Duodenal mucosa (tissue), 2 donors: ENCODE results near the gene MAGI1.
"Not testable (repeated sequence)": the region's sequence is repeated elsewhere in the genome, so short reads cannot be mapped to it uniquely, and the experiment has no call there.

ENCODE experiments used
- H3K27ac ChIP-seq: one replicate; pipeline ENCODE4 v1.7.0; 2013; ENCODE audit warnings: low read depth, low read length
- H3K27me3 ChIP-seq, 2 donors: one replicate each; pipeline ENCODE4 v1.7.0; 2013; ENCODE audit warnings: low read length in 2 of 2, control low read depth in 1 of 2; ENCODE audit not compliant: insufficient read depth in 2 of 2, control insufficient read depth in 1 of 2
- H3K36me3 ChIP-seq, 2 donors: one replicate each; pipeline ENCODE4 v1.7.0; 2013; ENCODE audit warnings: low read length in 2 of 2, control low read depth in 1 of 2; ENCODE audit not compliant: insufficient read depth in 2 of 2, control insufficient read depth in 1 of 2
- H3K4me1 ChIP-seq, 2 donors: one replicate each; pipeline ENCODE4 v1.7.0; 2013; ENCODE audit warnings: low read length in 2 of 2, control low read depth in 1 of 2; ENCODE audit not compliant: insufficient read depth in 2 of 2, control insufficient read depth in 1 of 2
- H3K4me3 ChIP-seq, 2 donors: one replicate each; pipeline ENCODE4 v1.7.0; 2013; ENCODE audit warnings: low read length in 2 of 2, low read depth in 1 of 2
- H3K9ac ChIP-seq, 2 donors: one replicate each; pipeline ENCODE4 v1.7.0; 2013; ENCODE audit warnings: low read length in 2 of 2, low read depth in 1 of 2
- H3K9me3 ChIP-seq, 2 donors: one replicate each; pipeline ENCODE4 v1.7.0; 2013; ENCODE audit warnings: low read length in 2 of 2, control low read depth in 1 of 2; ENCODE audit not compliant: control insufficient read depth in 1 of 2

MAGI1 gene

DNA sequence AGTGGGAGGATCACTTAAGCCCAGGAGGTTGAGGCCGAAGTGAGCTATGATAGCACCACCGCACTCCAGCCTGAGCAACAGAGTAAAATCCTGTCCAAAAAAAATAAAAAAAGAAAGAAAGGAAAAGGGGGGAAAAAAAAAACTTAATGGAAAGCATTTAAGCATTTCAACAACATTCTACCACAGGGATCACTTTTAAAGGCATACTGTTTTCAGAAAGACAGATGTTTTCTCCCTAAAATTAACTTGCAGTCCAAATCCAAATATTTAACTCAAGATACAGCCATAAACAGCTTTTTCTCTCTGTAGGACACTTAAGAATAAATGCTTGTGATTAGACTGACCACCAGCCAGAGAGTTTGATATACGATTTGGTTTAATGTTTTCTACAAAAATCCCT lies 141.0 kb downstream of the MAGI1 start:
- Histone ChIP-seq H3K4me1 (no peaks in the 10 kb centered on the region), H3K9me3 (no peaks in the 10 kb centered on the region), H3K4me3 (no peak overlapping the region), H3K9ac (no peak overlapping the region), H3K36me3 (no peaks in the 10 kb centered on the region), H3K27ac (no peak overlapping the region), H3K27me3 (no peaks in the 10 kb centered on the region)

DNA sequence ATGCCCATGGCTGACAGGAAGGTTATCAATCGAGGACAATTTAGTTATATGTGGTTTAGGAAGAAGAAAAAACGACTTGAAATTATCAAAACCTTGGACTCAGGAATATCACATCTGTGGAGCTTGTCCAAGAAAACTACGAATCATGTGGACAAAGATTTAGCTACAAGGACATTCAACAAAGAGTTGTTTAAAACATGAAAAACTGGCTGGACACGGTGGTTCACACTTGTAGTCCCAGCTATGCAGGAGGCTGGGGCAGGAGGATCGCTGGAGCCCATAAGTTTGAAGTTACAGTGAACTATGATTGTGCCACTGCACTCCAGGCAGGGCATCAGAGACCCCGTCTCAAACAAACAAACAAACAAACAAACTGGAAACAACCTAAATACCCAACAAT lies 142.4 kb downstream of the MAGI1 start:
- no peaks in the 10 kb centered on the region for H3K9me3 ChIP-seq
- no peak overlapping the region for H3K27ac ChIP-seq
- no peaks in the 10 kb centered on the region for H3K36me3 ChIP-seq
- no peak overlapping the region for H3K4me3 ChIP-seq
- no peaks in the 10 kb centered on the region for H3K4me1 ChIP-seq
- H3K9ac ChIP-seq, result no peak overlapping the region
- H3K27me3 ChIP-seq, result no peaks in the 10 kb centered on the region

DNA sequence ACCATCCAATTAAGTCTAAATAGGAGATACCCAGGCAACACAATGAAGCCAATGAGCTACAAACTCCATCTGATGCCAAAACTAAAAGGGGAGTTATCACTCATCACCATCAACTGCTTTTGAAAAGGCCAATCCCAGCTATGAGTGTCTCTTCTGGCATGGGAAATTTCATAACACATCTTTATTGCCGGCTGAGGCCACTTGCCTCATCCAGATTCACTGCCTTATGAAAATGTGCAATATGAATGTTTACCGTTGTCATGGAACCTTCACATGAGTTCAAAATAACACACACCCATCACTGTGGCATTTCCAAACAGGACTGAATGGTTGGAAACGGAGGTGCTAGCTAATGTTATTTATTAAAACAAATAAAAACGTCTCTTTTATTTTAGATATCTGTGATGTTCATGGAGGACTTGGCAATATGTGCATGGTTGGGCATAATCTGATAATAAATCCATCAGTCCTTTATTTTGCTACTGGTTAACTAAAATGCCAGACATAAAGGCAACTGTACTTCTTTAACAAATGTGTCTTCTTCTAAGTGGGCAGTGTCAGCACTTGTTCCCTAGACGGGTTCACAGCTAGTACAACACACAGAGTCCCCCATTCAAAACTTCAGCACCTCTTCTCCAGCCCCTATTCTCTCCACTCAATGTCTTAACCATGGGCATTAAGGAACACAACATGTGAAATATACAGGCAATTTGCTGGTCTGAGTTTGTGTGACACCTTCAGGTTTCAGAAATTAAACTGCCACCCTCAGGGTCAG lies 143.9 kb downstream of the MAGI1 start:
- no peaks in the 10 kb centered on the region for H3K4me1 ChIP-seq
- no peaks in the 10 kb centered on the region for H3K36me3 ChIP-seq
- no peak overlapping the region for H3K4me3 ChIP-seq
- H3K9ac ChIP-seq, result no peak overlapping the region
- H3K9me3 ChIP-seq, result no peaks in the 10 kb centered on the region
- no peaks in the 10 kb centered on the region for H3K27me3 ChIP-seq
- no peak overlapping the region for H3K27ac ChIP-seq

DNA sequence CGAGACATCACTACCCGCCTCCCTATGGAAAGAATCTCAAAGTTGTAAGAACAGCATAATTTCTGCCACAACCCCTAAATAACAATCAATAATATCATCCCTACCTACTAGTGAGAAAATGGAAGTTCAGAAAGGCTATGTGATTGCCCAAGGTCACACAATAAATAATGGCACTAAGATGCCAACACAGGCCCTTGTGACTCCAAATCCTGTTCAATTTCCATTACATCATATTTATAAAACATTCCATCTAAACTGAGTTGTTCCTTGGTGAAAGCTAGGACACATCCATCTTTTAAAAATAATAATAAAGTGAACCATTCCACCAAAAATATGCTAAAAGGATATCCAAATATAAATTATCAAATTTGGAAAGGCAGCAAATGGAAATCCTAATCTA lies 144.6 kb downstream of the MAGI1 start:
- Histone ChIP-seq H3K27ac (no peak overlapping the region), H3K4me3 (no peak overlapping the region), H3K27me3 (no peaks in the 10 kb centered on the region), H3K9ac (no peak overlapping the region), H3K4me1 (no peaks in the 10 kb centered on the region), H3K36me3 (no peaks in the 10 kb centered on the region), H3K9me3 (no peaks in the 10 kb centered on the region)

DNA sequence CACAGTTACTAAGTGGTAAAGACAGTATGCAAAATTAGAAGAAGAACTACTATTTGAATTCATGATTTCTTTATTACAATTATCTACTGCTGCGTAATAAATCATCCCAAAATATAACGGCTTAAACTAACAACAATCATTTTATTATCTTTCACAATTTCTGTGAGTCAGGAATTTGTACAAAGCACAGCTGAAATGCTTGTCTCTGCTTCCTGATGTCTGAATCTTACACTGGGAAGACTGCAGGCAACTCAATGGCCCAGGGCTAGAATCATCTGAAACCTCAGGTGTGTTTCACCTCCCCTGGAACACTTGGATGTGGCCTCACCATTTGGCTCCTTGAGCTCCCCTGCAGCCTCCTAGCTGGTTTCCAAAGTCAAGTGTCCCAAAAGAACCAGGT lies 145.1 kb downstream of the MAGI1 start:
- Histone ChIP-seq H3K27ac (no peak overlapping the region), H3K4me1 (no peaks in the 10 kb centered on the region), H3K9me3 (no peaks in the 10 kb centered on the region), H3K27me3 (no peaks in the 10 kb centered on the region), H3K4me3 (no peak overlapping the region), H3K9ac (no peak overlapping the region), H3K36me3 (no peaks in the 10 kb centered on the region)

DNA sequence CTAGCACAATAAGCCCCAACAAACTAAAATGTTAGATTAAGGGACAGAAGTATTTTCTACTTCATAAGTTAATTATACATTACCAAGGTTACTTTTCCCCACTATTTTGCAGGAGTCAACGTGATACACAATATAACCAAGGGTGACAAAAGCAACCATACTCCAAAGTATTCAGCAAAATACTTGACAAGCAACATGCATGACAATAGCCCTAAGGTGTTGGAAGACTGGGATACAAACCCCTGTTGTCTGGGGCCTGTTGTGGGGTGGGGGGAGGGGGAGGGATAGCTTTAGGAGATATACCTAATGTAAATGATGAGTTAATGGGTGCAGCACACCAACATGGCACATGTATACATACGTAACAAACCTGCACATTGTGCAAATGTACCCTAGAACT lies 147.2 kb downstream of the MAGI1 start:
- not testable (repeated sequence) for H3K36me3 ChIP-seq, H3K27ac ChIP-seq, H3K27me3 ChIP-seq, H3K9me3 ChIP-seq, H3K9ac ChIP-seq, H3K4me3 ChIP-seq, H3K4me1 ChIP-seq

DNA sequence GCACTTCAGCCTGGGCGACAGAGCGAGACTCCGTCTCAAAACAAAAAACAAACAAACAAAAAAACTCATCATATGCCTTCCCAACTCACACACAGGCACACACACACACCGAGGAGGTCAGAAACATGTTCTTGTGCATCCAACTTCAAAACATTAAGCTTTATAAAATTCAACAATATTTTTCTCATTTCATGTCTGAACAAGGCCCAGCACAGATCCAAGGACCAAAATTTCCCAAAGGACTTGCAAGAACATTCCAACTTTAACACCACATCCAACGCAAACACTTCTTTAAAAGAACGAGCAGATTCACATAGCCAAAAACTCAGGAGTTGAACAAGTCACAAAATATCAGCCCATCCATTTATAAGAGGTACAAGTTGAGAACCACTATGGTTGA lies 148.4 kb downstream of the MAGI1 start:
- no peaks in the 10 kb centered on the region for H3K9me3 ChIP-seq
- H3K9ac ChIP-seq, result no peak overlapping the region
- H3K27me3 ChIP-seq, result no peaks in the 10 kb centered on the region
- no peak overlapping the region for H3K27ac ChIP-seq
- H3K4me1 ChIP-seq, result no peaks in the 10 kb centered on the region
- H3K4me3 ChIP-seq, result no peak overlapping the region
- H3K36me3 ChIP-seq, result no peaks in the 10 kb centered on the region

DNA sequence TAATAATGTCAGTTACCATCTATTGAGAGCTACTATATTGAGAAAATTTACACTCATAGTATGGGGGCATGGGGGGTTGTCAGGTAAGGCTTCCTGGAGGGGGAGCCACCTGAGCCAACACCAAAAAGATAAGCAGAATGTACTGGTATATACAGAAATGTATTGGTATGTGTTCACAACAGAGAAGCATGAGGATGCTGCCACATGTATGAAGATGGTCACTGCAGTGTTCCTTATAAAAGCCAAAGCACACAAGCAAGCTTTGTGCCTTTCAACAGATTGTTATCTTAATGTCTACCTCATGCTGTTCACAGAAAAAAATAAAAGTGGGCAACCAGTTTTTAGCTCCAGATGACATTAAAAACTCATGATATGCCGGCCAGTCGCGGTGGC lies 149.0 kb downstream of the MAGI1 start:
- Histone ChIP-seq H3K4me3 (no peak overlapping the region), H3K4me1 (no peaks in the 10 kb centered on the region), H3K9me3 (no peaks in the 10 kb centered on the region), H3K27ac (no peak overlapping the region), H3K27me3 (no peaks in the 10 kb centered on the region), H3K9ac (no peak overlapping the region), H3K36me3 (no peaks in the 10 kb centered on the region)

DNA sequence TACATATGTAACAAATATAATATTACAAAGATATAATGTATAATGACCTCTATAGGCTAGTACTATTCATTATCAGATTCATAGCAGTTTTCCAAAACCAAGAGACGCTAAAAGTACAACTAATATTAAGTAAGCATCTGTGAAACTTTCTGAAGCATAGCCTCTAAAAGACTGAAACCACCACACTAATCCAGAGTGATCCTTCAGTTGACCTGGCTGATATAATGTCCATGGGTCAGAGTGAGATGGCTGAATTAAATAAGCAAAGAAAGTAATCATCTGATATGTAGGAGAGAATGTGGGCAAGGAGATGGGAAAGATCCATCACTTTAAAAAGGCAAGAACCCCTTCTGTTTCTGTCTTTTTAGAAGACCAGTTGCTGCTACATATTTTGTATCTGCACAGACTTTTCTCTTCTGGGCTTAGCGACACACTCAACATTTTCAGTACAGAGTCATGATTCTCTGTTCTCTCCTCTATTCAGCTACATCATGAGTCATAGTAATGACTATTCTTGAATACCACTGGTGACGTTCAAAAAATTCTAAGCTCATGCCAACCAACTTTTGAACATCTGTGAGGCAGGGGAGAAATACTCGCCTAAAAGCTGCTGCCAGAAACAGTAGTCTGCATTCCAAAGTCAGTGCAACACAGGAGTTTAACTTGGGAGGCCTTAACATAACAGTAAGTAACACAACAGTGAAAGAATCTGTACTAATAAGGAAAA lies 149.6 kb downstream of the MAGI1 start:
- Histone ChIP-seq H3K27ac (no peak overlapping the region), H3K9ac (no peak overlapping the region), H3K4me1 (peaks cover 1 to 5% of the 10 kb centered on the region in 2 donors), H3K27me3 (no peaks in the 10 kb centered on the region), H3K9me3 (no peaks in the 10 kb centered on the region), H3K4me3 (no peak overlapping the region), H3K36me3 (no peaks in the 10 kb centered on the region)

DNA sequence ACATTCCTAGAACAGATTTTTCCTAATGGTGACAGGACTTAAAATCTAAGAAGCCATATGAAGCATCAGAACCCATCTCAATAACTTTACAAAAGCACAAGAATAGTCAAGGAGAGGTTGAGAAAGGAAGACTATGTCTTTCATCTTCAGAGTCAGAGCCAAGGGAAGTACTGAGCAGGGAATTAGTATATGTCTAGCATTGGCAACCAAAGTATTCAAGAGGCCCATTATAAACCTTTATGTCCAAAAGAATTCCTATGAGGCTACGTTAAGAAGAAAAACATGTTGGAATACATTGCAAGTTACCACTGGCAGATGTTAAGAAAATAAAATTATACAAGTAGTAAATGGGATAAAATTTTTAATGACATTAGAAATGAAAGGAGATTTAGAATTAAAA lies 150.5 kb downstream of the MAGI1 start:
- Histone ChIP-seq H3K4me1 (peaks cover 4 to 13% of the 10 kb centered on the region in 2 donors), H3K9me3 (no peaks in the 10 kb centered on the region), H3K4me3 (no peak overlapping the region), H3K27ac (no peak overlapping the region), H3K36me3 (no peaks in the 10 kb centered on the region), H3K9ac (no peak overlapping the region), H3K27me3 (no peaks in the 10 kb centered on the region)
